ENCODE results near the gene ZNF12.

The ZNF12 gene

GRCh38 chr7:6646465-6646864, 60.3 kb downstream of the ZNF12 start:
- no peak for DNase-seq

- no peak for DNase-seq
Observed at GRCh38 chr7:6644728-6645127, 62.0 kb downstream of the ZNF12 start.

GRCh38 chr7:6643915-6644625, 62.7 kb downstream of the ZNF12 start:
- no peak for DNase-seq

- no peak for DNase-seq
Observed at GRCh38 chr7:6642861-6643640, 63.7 kb downstream of the ZNF12 start.

GRCh38 chr7:6642239-6642839, 64.4 kb downstream of the ZNF12 start:
- DNase-seq = no peak

- no peak for DNase-seq
Observed at GRCh38 chr7:6641305-6642035, 65.3 kb downstream of the ZNF12 start.

GRCh38 chr7:6640246-6640721, 66.5 kb downstream of the ZNF12 start:
- no peak for DNase-seq

GRCh38 chr7:6639627-6640026, 67.1 kb downstream of the ZNF12 start:
- no peak for DNase-seq

GRCh38 chr7:6639032-6639431, 67.7 kb downstream of the ZNF12 start:
- no peak for DNase-seq

Measured in T-helper 2 cell (primary cell).